ENCODE data around the gene MAGEB6B.

DNA sequence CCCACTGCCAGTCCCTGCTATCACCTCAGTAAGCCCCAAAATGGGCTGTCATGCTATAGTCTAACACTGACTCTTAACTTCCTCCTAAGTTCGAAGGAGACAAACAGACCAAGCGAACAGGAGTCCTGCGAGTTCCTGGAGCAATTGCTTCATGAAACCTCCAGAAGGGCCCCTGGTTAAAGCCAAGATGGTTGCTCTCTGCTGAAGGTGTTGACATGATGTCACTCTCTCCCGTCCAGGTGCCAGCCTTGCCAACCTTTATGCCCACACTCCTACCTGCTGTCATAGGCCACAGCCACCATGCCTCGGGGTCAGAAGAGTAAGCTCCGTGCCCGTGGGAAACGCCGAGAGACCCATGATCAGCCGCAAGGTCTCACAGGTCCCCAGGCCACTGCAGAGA, at the start of gene MAGEB6B:
- TF ChIP-seq POLR2A (IDR thresholded peaks at IDR 0.05; ENCODE audit: low read depth), result no peak
- TF ChIP-seq EP300 (IDR thresholded peaks at IDR 0.05), result no peak
- TF ChIP-seq, protein P1, sequence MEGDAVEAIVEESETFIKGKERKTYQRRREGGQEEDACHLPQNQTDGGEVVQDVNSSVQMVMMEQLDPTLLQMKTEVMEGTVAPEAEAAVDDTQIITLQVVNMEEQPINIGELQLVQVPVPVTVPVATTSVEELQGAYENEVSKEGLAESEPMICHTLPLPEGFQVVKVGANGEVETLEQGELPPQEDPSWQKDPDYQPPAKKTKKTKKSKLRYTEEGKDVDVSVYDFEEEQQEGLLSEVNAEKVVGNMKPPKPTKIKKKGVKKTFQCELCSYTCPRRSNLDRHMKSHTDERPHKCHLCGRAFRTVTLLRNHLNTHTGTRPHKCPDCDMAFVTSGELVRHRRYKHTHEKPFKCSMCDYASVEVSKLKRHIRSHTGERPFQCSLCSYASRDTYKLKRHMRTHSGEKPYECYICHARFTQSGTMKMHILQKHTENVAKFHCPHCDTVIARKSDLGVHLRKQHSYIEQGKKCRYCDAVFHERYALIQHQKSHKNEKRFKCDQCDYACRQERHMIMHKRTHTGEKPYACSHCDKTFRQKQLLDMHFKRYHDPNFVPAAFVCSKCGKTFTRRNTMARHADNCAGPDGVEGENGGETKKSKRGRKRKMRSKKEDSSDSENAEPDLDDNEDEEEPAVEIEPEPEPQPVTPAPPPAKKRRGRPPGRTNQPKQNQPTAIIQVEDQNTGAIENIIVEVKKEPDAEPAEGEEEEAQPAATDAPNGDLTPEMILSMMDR (IDR thresholded peaks at IDR 0.05), result no peak

All from esophagus muscularis mucosa (tissue), 4 donors.